ENCODE results near the gene BICC1.
A peak's percentile ranks its signal among the peaks of the same experiment; 100 is the strongest.

The BICC1 gene

DNA sequence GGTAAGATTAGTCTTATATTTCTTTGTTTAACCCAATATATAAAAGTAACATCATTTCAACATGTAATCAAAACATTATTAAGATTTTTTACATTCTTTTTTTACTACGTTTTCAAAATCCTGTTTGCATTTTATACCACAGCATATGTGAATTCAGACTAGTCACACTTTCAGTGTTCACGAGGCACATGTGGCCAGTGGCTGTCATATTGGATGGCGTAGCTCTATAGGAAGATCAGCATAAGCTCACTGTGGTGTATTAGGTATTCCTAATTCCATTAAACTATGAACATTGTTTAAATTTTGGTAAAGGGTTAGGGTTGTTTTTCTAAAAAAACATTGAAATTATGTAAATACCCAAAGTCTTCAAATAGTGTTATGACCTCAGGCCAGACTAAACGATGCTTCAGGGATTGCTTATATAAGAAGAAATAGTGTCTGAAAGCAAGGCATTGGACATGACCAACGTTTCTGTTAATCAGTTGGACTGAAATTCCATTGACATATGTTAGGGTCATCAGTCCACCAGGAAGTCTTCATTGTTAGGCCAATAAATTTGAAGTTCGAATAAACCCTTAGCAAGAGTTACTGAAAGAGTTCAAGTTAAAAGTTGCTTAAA is 97.0 kb downstream of the BICC1 start:
- DNase-seq = no peak

- DNase-seq = no peak
These were observed 102.7 kb downstream of the BICC1 start for GRCh38 chr10:58615237-58615935.

- DNase-seq = no peak
These were observed 105.5 kb downstream of the BICC1 start for GRCh38 chr10:58618158-58618676.

DNA sequence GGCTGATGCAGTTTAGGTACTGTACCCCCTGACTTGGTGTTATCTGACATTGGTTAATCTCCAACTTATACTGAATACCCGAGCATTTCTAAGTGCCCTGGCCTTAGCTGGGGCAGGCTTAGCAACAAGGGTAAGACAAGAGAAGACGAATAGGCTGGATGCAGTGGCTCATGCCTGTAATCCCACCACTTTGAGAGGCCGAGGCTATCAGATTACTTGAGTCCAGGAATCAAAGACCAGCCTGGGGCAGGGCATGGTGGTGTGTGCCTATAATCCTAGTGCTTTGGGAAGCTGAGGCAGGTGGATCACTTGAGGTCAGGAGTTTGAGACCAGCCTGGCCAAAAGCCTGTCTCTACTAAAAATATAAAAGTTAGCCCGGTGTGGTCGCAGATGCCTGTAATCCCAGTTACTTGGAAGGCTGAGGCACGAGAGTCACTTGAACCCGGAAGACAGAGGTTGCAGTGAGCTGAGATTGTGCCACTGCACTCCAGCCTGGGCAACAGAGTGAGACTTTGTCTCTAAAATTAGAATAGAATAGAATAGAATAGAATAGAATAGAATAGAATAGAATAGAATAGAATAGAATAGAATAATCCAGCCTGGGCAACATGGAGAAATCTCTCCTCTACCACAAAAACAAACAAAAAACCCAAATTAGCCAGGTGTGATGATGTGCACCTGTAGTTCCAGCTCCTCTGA is 108.9 kb downstream of the BICC1 start:
- DNase-seq = no peak

- DNase-seq = no peak
These were observed 109.6 kb downstream of the BICC1 start for GRCh38 chr10:58622246-58622645.

GRCh38 chr10:58625070-58625469 is 112.4 kb downstream of the BICC1 start:
- DNase-seq = no peak

GRCh38 chr10:58627392-58627791 is 114.7 kb downstream of the BICC1 start:
- peak; percentile 22 for DNase-seq

DNA sequence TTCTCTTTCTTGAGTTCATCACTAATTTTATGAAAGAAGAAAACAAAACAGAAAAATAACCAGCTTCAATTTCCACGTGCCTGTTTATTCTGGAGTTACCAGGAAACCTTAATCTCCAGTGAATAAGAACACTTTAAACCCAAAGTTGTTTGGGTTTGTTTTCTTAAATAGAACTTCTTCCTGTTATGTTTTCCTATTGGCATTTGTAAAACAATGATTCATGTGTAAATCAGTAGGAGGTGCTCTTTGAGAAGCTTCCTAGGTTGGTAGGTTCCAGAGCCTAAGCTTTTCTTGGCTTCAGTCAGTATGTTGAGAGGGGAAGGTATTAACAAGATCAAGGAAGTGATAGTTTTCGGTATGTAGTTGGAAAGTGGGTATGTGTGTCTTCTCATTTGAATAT is 119.0 kb downstream of the BICC1 start:
- no peak for DNase-seq

- DNase-seq = no peak
These were observed 119.5 kb downstream of the BICC1 start for GRCh38 chr10:58632216-58632615.

- DNase-seq = no peak
These were observed 124.7 kb downstream of the BICC1 start for GRCh38 chr10:58637352-58637751.

DNA sequence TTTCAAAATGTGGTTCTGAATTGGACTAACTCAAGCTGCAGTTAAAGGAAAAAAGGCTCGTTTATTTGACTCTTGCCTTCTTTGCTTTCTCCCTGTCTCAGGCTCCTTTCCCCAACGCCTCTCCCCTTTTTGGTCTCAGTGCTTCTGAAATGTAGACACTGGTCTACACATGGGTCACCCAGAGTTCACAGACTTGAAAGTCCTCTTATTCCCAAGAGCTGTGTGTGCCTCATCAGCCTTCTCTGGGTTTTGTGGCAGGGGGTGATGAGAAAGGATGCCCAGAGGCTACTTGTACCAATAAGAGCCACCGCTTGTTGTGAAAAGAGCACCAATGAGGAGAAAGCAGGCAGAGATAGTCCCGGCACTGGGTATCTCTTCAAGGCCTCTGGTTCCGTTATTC is 125.7 kb downstream of the BICC1 start:
- DNase-seq = no peak

GRCh38 chr10:58641095-58641531 is 128.4 kb downstream of the BICC1 start:
- peak; percentile 38 for DNase-seq

- DNase-seq = no peak
These were observed 129.0 kb downstream of the BICC1 start for GRCh38 chr10:58641708-58642107.

DNA sequence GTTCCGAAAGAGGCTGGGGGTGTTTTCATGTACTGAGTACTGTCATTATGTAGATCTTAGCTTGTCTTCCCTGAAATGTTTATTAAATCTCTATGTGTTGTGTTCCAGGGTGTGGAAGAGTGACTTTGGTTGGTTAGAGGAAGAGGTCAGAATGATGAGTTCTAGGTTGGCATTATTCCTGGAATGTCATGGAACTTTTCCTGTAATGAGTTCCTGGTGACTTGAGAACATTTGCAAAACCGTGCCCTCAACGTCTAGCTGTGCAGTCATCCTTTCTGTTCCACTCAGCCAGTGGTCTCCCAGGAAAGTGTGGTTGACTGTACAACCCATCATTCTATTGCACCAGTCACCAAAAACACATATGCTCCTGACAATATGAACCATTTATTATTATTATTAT is 129.6 kb downstream of the BICC1 start:
- DNase-seq = no peak

- DNase-seq = no peak
These were observed 130.3 kb downstream of the BICC1 start for GRCh38 chr10:58642916-58643428.

DNA sequence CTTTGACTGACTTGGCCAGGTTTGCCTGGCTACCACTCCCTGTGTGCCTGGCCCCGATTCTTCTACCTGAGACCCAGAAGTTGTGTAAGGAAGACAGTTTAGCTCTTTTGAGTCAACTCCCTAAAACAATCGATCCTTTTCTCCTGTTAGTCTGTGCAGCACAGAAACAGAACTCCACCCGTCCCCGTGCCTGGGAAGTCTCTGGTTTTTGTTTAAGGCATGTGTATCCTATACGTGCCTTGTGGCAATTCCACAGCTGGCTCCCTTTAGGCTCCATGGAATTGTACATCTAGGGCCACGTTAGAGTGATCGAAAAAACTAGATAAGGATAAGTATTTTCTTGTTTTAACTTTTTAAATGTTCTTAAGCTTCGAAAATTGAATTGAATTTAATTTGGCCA is 131.6 kb downstream of the BICC1 start:
- DNase-seq = no peak

- no peak for DNase-seq
These were observed 132.9 kb downstream of the BICC1 start for GRCh38 chr10:58645416-58646146.

DNA sequence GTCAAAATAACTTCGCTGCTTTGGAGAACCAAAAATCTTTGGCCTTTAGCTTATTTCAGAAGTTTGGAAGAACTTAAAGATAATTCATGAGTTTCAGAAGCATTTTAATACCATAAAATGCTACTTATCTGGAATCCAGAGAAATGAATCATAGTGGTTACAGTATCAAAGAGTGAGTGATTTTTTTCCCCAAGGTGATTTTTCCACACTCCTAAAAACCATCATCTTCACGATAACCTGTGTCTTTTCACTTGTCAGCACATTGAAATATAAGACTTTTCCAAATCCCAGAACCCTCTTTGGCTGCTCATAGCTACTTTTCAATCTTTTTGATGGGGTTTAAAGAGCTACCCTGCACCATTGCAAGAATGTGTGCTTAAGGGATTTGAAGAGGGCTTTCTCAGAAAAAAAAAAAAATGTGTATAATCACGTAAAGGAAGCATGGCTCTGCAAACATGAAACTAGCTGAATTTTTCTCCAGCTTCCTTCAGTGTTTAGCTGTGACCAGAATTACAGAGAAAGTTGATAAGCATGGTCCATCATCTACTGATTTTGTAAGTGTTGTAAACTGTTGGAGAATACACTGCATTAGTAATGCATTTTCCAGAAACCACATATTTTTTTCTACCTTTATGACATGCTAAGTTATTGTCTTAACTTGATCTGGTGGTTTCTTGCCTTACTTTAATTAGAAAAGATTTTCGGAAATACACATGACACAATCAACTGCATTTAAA is 134.9 kb downstream of the BICC1 start:
- no peak for DNase-seq

DNA sequence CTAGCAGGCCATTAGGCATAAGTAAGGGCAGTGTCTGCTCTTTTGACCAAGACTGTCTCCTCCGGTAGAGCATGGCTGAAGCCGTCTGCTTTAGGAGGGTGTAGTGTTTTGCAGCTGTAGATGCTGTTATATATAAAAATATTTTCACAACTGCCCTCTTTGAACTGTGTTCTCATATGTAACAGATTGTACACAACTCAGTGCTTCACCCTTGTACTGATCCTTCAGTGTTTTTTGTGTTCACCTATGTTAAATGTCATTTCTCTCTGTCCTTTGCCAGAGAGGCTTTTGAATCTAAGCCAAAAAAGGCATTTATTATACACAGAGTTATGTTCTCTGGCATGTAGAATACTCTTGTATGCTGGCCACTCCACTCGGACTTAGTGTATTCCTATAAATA is 135.5 kb downstream of the BICC1 start:
- no peak for DNase-seq

DNA sequence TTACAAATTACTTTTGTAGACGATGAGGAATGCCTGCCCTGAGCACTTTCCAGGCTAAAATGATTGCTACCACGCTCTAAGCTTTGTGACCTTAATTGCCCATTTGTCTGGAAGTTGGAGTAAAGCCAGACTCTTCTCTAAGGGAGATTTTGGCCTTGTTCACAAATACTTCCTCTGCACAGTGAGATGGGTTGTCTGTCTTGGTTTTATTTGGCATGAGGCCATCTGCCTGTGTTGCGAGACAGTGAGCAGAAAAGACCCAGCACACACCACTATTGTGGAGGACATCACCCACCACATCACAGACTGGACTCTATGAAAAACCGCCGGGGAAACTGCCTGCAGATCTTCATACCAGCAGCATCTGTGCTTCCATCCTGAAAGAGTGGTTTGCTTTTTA is 138.4 kb downstream of the BICC1 start:
- DNase-seq = peak; percentile 54

DNA sequence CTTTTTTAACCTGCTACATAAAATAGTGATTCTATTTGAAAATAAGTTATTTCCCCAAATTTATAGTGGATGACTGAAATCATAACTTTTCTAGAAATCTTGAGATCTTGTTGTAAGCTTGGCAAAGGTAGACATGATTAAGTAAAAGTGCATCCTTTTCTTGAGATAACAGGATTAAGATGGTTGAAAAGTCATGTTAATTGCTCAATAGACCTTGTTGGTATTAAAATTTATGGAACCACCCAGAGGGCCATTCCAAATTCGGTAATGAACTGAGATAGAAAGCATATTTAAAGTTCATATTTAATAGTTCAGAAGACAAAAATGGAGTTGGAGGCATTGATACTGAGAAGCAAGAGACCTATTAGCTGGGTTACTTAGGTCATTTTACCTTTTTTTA is 139.1 kb downstream of the BICC1 start:
- no peak for DNase-seq

- no peak for DNase-seq
These were observed 140.5 kb downstream of the BICC1 start for GRCh38 chr10:58653139-58653538.

Measured in hematopoietic multipotent progenitor cell treated with erythropoietin and hydrocortisone succinate and interleukin-3 and kit ligand, for 4 days (in vitro differentiated cells).